Small intestine (tissue), 7 donors: ENCODE results near the gene SMARCD3. TPM values are rescaled to one million over a fixed set of nuclear protein-coding genes. Genes with fewer than 3 reads are reported as not detected.
A peak's percentile ranks its signal among the peaks of the same experiment; 100 is the strongest.

ENCODE experiments used
- DNase-seq, 2 donors: peaks; one replicate each; pipeline versions ENCODE4 v3.0.0 to v3.0.0-alpha.2; 2013
- FAIRE-seq: peaks from 2 replicates; lab custom pipeline; 2012; peaks lifted over from hg19 to GRCh38; lab: Jason Lieb, UNC
- H3K27ac ChIP-seq, 3 donors: one replicate each; pipeline ENCODE4 v1.5.1; 2013; ENCODE audit warnings: low read length in 2 of 3, mild to moderate bottlenecking in 2 of 3, control low read depth in 1 of 3, inconsistent platforms in 1 of 3, low read depth in 1 of 3, moderate library complexity in 1 of 3
- H3K27me3 ChIP-seq, 3 donors: one replicate each; pipeline ENCODE4 v1.6.1; 2013; ENCODE audit warnings: low read length in 3 of 3, inconsistent platforms in 1 of 3; ENCODE audit not compliant: control insufficient read depth in 3 of 3, insufficient read depth in 3 of 3
- H3K36me3 ChIP-seq, 3 donors: one replicate each; pipeline ENCODE4 v1.6.1; 2013; ENCODE audit warnings: low read length in 3 of 3, inconsistent platforms in 1 of 3, low read depth in 1 of 3, mild to moderate bottlenecking in 1 of 3, moderate library complexity in 1 of 3; ENCODE audit not compliant: control insufficient read depth in 3 of 3, insufficient read depth in 2 of 3
- H3K4me1 ChIP-seq, 3 donors: one replicate each; pipeline ENCODE4 v1.6.1; 2013; ENCODE audit warnings: low read length in 2 of 3, inconsistent platforms in 1 of 3, low read depth in 1 of 3, mild to moderate bottlenecking in 1 of 3, moderate library complexity in 1 of 3; ENCODE audit not compliant: control insufficient read depth in 3 of 3, insufficient read depth in 2 of 3
- H3K4me3 ChIP-seq, 3 donors: one replicate each; pipeline ENCODE4 v1.5.1; 2013; ENCODE audit warnings: low read length in 3 of 3, control low read depth in 1 of 3, inconsistent platforms in 1 of 3, low read depth in 1 of 3, mild to moderate bottlenecking in 1 of 3, moderate library complexity in 1 of 3
- H3K9me3 ChIP-seq, 2 donors: one replicate each; pipeline ENCODE4 v1.6.1; 2013; ENCODE audit warnings: low read depth in 1 of 2, low read length in 1 of 2; ENCODE audit not compliant: control insufficient read depth in 2 of 2, insufficient read depth in 1 of 2
- WGBS, 3 donors: extraction: QIAGEN DNeasy Blood & Tissue Kit; methylation state at CpG; one replicate each; pipeline ENCODE4 v1.1.7; 2013; 5-methylcytosine and 5-hydroxymethylcytosine counted together
- polyA plus RNA-seq, 4 donors: library from polyadenylated mRNA; stranded (reverse) in 3 of 4; unstranded in 1 of 4; fragments of 200-250 nt in 3 of 4; fragments of 120-200 nt in 1 of 4; gene quantifications; one replicate each; pipeline versions ENCODE4 v1.2.1 to v1.2.3, GENCODE V29; 2013
- donor health status: healthy with polysubstance abuse.
- donor health status: control.
- donor health status: control.
- donor health status: Bipolar disorder and iron deficiency.
- donor health status: healthy.

Gene SMARCD3
- polyA plus RNA-seq, 4 donors = 0.89 to 16.0 (median 10.3) TPM

- DNase-seq (no peak), FAIRE-seq (no peak)
- no peaks in the 10 kb centered on the region for H3K9me3 ChIP-seq
- no peak overlapping the region for H3K27ac ChIP-seq
- WGBS, 3 donors = 65 to 76% (median 71%) methylated on average over 7 of the region's 7 CpGs
- H3K4me3 ChIP-seq = no peak overlapping the region
- peaks cover 3 to 75% (median 7%) of the 10 kb centered on the region in 3 donors for H3K27me3 ChIP-seq
- H3K36me3 ChIP-seq = no peaks in the 10 kb centered on the region
- H3K4me1 ChIP-seq = peaks cover 0 to 14% (median 0%) of the 10 kb centered on the region in 3 donors
These were observed 6.9 kb upstream of the SMARCD3 start for GRCh38 chr7:151255390-151255789.

GRCh38 chr7:151254851-151255250 lies 6.4 kb upstream of the SMARCD3 start:
- H3K4me3 ChIP-seq = no peak overlapping the region
- no peak for FAIRE-seq
- WGBS, 3 donors = 63 to 78% (median 72%) methylated on average over 11 of the region's 11 CpGs
- no peak overlapping the region for H3K27ac ChIP-seq
- no peaks in the 10 kb centered on the region for H3K9me3 ChIP-seq
- H3K27me3 ChIP-seq = peaks cover 3 to 75% (median 7%) of the 10 kb centered on the region in 3 donors
- DNase-seq = no peak
- H3K4me1 ChIP-seq = peaks cover 0 to 19% (median 0%) of the 10 kb centered on the region in 3 donors
- H3K36me3 ChIP-seq = no peaks in the 10 kb centered on the region

DNA sequence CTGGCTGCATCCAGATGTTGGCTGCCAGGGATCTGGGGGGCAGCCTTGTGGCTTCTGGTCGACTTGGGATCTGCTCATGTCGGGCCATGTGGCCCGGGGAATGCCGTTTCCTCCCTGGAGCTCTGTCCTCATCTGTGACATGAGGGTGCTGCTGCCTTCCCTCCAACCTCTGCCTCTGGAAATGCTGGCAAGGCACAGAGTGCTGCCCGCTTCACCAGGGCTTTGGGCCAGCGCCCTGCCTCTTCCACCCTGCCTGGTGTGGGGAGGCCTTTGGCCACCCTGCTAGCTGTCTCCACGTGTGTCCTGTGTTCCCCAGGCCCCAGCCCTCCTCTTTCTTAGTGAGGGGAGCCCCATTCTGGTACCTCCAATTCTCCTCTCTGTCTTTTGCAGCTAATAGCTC lies 5.8 kb upstream of the SMARCD3 start:
- peaks cover 0 to 24% (median 0%) of the 10 kb centered on the region in 3 donors for H3K4me1 ChIP-seq
- H3K27ac ChIP-seq = no peak overlapping the region
- H3K36me3 ChIP-seq = no peaks in the 10 kb centered on the region
- H3K4me3 ChIP-seq = no peak overlapping the region
- peaks cover 3 to 74% (median 7%) of the 10 kb centered on the region in 3 donors for H3K27me3 ChIP-seq
- DNase-seq (no peak), FAIRE-seq (no peak)
- H3K9me3 ChIP-seq = no peaks in the 10 kb centered on the region
- WGBS, 3 donors = 38 to 70% (median 49%) methylated on average over 7 of the region's 7 CpGs

DNA sequence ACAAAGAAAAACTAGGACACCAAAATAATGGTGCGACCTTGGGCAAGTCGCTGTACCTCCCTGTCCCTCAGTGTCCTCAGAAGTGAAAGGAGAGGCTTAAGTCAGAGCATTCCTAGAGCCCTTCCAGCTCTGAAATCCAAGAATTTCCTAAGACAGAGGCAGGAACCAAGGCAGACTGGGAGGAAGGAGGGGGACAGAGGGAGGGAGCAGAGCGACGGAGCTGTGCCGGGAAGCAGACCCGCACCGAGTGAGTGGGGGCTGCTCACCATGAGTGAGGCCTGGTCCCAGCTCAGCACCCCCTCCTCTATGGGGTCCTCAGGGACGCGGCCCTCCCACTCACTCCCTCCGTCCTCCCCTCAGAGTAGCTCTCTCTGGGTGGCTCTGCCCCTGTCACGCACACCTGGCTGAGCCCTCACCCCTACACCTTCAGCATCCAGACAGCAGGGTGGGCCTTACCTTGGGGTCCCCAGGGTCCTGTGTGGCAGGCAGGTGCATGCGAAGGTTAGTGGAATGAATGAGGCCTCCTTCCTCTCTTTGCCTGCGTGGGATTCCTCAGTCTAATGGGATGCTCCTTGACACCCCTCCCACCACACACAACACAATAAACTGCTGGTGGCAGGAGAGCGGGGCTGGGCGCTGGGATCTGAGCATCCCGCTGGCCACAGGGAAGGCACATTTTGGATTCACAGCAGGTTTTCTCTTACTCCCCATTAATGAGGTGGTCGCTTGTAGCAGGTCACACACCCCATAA lies 4.6 kb upstream of the SMARCD3 start:
- peak overlapping the region in 2 of 3 donors; percentile 3 to 67 for H3K27ac ChIP-seq
- no peaks in the 10 kb centered on the region for H3K36me3 ChIP-seq
- peaks cover 0 to 27% (median 2%) of the 10 kb centered on the region in 3 donors for H3K4me1 ChIP-seq
- 63 to 85% (median 74%) methylated on average over 15 to 17 of the region's 17 CpGs for WGBS, 3 donors
- H3K9me3 ChIP-seq = no peaks in the 10 kb centered on the region
- DNase-seq (no peak), FAIRE-seq (no peak)
- H3K27me3 ChIP-seq = peaks cover 3 to 68% (median 7%) of the 10 kb centered on the region in 3 donors
- H3K4me3 ChIP-seq = peak overlapping the region in 1 of 3 donors; percentile 45

DNA sequence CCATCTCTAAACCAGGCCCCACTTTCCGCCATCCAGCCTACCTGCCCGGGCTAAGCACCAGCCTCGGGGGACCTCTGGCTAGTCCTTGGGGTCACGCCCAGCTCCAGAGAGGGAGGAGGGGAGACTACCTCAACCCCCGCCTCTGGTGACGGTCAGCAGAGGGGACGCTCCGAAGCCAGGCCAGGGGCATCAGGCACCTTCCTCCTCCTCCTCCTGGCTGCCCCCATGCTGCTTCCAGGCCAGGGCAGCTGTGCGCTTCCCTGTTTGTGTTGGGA lies 4.0 kb upstream of the SMARCD3 start:
- Histone ChIP-seq H3K9me3 (no peaks in the 10 kb centered on the region), H3K4me1 (peaks cover 0 to 31% (median 4%) of the 10 kb centered on the region in 3 donors), H3K36me3 (no peaks in the 10 kb centered on the region), H3K27ac (peak overlapping the region in 2 of 3 donors; percentile 67 to 76), H3K4me3 (peak overlapping the region in 1 of 3 donors; percentile 45), H3K27me3 (peaks cover 3 to 63% (median 7%) of the 10 kb centered on the region in 3 donors)
- WGBS, 3 donors = 42 to 45% (median 45%) methylated on average over 6 to 9 of the region's 9 CpGs
- DNase-seq (no peak), FAIRE-seq (no peak)

DNA sequence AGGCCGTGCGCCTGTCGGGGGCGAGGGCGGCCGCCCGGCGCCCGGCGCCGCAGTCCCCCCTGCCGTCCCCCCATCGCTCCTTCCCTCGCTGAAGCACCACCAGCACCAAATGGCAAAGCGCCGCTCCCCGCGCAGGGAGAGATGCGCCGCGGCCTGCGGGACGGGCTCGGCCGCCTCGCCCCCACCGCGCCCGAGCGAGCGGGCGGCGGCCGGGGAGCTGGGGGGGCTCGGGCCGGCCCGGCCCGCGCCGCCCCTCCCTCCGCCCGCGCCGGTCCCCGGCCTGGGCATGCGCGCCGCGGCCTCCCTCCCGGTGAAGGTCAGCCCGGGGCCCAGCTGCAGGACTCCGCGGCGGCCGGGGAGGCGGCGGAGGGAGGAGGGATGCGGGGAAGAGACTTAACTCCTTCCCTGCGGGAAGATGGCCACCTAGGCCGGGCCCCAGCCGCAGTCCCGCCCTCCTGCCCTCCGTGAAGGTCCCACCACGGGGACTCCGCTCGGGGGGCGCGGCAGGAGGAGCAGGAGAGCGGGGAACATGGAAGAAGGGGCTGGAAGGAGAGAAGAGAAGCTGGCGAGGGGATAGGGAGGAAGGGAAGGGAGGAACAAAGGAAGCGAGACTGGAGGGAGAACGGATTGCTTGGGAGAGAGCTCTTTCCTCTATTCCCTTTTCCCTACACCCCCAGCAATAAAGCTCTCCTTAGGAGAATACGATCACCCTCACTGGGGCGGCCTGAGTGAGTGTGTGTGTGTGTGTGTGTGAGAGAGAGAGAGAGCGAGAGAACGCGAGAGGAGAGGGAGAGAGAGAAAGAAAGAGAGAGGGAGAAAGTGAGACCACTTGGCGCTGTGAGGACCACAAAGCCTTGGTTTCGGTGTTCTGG lies 3.4 kb upstream of the SMARCD3 start:
- H3K4me3 ChIP-seq = peak overlapping the region; percentile 24 to 48 (median 45)
- DNase-seq = peak in 1 of 2 donors; percentile 79
- peak overlapping the region in 2 of 3 donors; percentile 67 to 76 for H3K27ac ChIP-seq
- peaks cover 3 to 65% (median 7%) of the 10 kb centered on the region in 3 donors for H3K27me3 ChIP-seq
- peaks cover 0 to 34% (median 4%) of the 10 kb centered on the region in 3 donors for H3K4me1 ChIP-seq
- no peaks in the 10 kb centered on the region for H3K9me3 ChIP-seq
- WGBS, 3 donors = 2 to 7% (median 2%) methylated on average over 41 to 79 of the region's 79 CpGs
- no peaks in the 10 kb centered on the region for H3K36me3 ChIP-seq
- FAIRE-seq = no peak

- H3K27me3 ChIP-seq = peaks cover 3 to 65% (median 7%) of the 10 kb centered on the region in 3 donors
These were observed 2.8 kb upstream of the SMARCD3 start for GRCh38 chr7:151251328-151251688.

More at GRCh38 chr7:151251328-151251688, 2.8 kb upstream of the SMARCD3 start:
- H3K36me3 ChIP-seq = no peaks in the 10 kb centered on the region
- H3K27ac ChIP-seq = peak overlapping the region in 2 of 3 donors; percentile 60 to 66
- 6 to 14% (median 8%) methylated on average over 15 to 19 of the region's 19 CpGs for WGBS, 3 donors
- FAIRE-seq (no peak), DNase-seq (no peak)
- no peaks in the 10 kb centered on the region for H3K9me3 ChIP-seq
- peak overlapping the region in 2 of 3 donors; percentile 35 to 48 for H3K4me3 ChIP-seq
- peaks cover 0 to 34% (median 4%) of the 10 kb centered on the region in 3 donors for H3K4me1 ChIP-seq
